PC-9 (cell line): ENCODE data around the gene RFC4. TPM values are rescaled to one million over a fixed set of nuclear protein-coding genes. Genes with fewer than 3 reads are reported as not detected.

Source experiments
- BruUV-seq: library from RNA; stranded (reverse); fragments of 400-500 nt; replicated peaks from 2 replicates; lab custom pipeline; 2021; lab: Mats Ljungman, UMichigan
- CTCF ChIA-PET: fragments of 300-600 bp; sonication (Branson Sonifier 250); formaldehyde crosslinking; loops from one replicate; lab custom pipeline; 2022; ENCODE audit warnings: antibody characterized with exemption; lab: Charles Lee
- POLR2A ChIA-PET: fragments of 300-600 bp; sonication (Branson Sonifier 250); formaldehyde crosslinking; loops from one replicate; lab custom pipeline; 2022; ENCODE audit warnings: antibody characterized with exemption; ENCODE audit not compliant: unreplicated experiment; lab: Charles Lee
- DNase-seq, 2 experiments: peaks; one replicate each; pipeline versions ENCODE4 v3.0.0 to v3.0.0-alpha.2; 2015 to 2022; ENCODE audit warnings: mixed read lengths in 1 of 2
- H2AFZ ChIP-seq: fragments of 200-600 bp; sonication (generic); 2 replicates; pipeline ENCODE4 v1.8.1; 2017; ENCODE audit warnings: antibody characterized with exemption
- H3F3A ChIP-seq: fragments of 200-600 bp; sonication (generic); 2 replicates; pipeline ENCODE4 v1.8.1; 2017; ENCODE audit warnings: antibody characterized with exemption, mild to moderate bottlenecking, low read depth; ENCODE audit not compliant: insufficient read depth
- H3K27ac ChIP-seq: fragments of 200-600 bp; sonication (generic); 2 replicates; pipeline ENCODE4 v1.6.1; 2016; ENCODE audit warnings: mixed run types
- H3K27me3 ChIP-seq: fragments of 200-600 bp; sonication (generic); 2 replicates; pipeline ENCODE4 v1.6.1; 2016; ENCODE audit warnings: low read depth, mixed run types; ENCODE audit not compliant: insufficient read depth
- H3K36me3 ChIP-seq: fragments of 200-600 bp; sonication (generic); 2 replicates; pipeline ENCODE4 v1.6.1; 2016; ENCODE audit warnings: low read depth, mixed run types
- H3K4me1 ChIP-seq: fragments of 200-600 bp; sonication (generic); replicated peaks from 2 replicates; pipeline ENCODE4 v1.6.1; 2016; ENCODE audit warnings: mixed run types; ENCODE audit not compliant: insufficient read depth
- H3K4me2 ChIP-seq: fragments of 200-600 bp; sonication (generic); 2 replicates; pipeline ENCODE4 v1.6.1; 2017; ENCODE audit warnings: mixed run types
- H3K4me3 ChIP-seq: fragments of 200-600 bp; sonication (generic); 2 replicates; pipeline ENCODE4 v1.6.1; 2016; ENCODE audit warnings: mixed run types
- H3K79me2 ChIP-seq: fragments of 200-600 bp; sonication (generic); 2 replicates; pipeline ENCODE4 v1.6.1; 2017; ENCODE audit warnings: low read depth, mixed run types
- H3K9me2 ChIP-seq: fragments of 200-600 bp; sonication (generic); 2 replicates; pipeline ENCODE4 v1.8.1; 2017; ENCODE audit warnings: mild to moderate bottlenecking; ENCODE audit not compliant: insufficient read depth
- H3K9me3 ChIP-seq: fragments of 200-600 bp; sonication (generic); 2 replicates; pipeline ENCODE4 v1.8.1; 2016; ENCODE audit warnings: low read depth; ENCODE audit not compliant: insufficient read depth
- H4K20me1 ChIP-seq: fragments of 200-600 bp; sonication (generic); 2 replicates; pipeline ENCODE4 v1.8.1; 2017; ENCODE audit not compliant: insufficient read depth
- CTCF ChIP-seq: fragments of 200-600 bp; sonication (generic); conservative IDR thresholded peaks from 2 replicates; pipeline ENCODE4 v1.6.1; 2017; ENCODE audit warnings: mixed run types, antibody characterized with exemption, mild to moderate bottlenecking, moderate library complexity
- EZH2 ChIP-seq: fragments of 200-600 bp; sonication (generic); IDR thresholded peaks from 2 replicates; pipeline ENCODE4 v1.8.0; 2017; ENCODE audit warnings: antibody characterized with exemption, low read depth
- intact Hi-C: fragments of 100-400 bp; cut with micrococcal nuclease; formaldehyde crosslinking; loops from one replicate; pipeline ENCODE4 v1.10.0; 2022; ENCODE audit not compliant: unreplicated experiment
- total RNA-seq: library from RNA; stranded (reverse); gene quantifications from 2 replicates; pipeline ENCODE4 v1.2.3, GENCODE V29; 2021

Gene RFC4
- total RNA-seq, 1 experiment from 2014 or later = 94.5 TPM

- intact Hi-C loops = no loop called here
- Histone ChIP-seq H3K4me1 (peaks cover 11% of the 10 kb centered on the region), H2AFZ (no peak overlapping the region), H4K20me1 (peaks cover 2% of the 10 kb centered on the region), H3K4me3 (no peak overlapping the region), H3K27ac (no peak overlapping the region), H3K27me3 (no peaks in the 10 kb centered on the region), H3F3A (peaks cover 15% of the 10 kb centered on the region), H3K9me2 (no peaks in the 10 kb centered on the region), H3K36me3 (peaks cover 7% of the 10 kb centered on the region), H3K79me2 (peaks cover 13% of the 10 kb centered on the region), H3K4me2 (no peak overlapping the region), H3K9me3 (no peaks in the 10 kb centered on the region)
- DNase-seq = no peak
- BruUV-seq = no TSS peak
- CTCF ChIA-PET = no interaction called here
- POLR2A ChIA-PET = no interaction called here
- no peak for TF ChIP-seq EZH2
- TF ChIP-seq CTCF = no peak
Measured at GRCh38 chr3:186779204-186779603, 27.1 kb downstream of the RFC4 start.

- no peak for TF ChIP-seq CTCF
- no peak for TF ChIP-seq EZH2
- DNase-seq = no peak
- Histone ChIP-seq H3K9me2 (no peaks in the 10 kb centered on the region), H4K20me1 (no peaks in the 10 kb centered on the region), H2AFZ (no peak overlapping the region), H3K4me2 (no peak overlapping the region), H3K4me3 (no peak overlapping the region), H3K36me3 (no peaks in the 10 kb centered on the region), H3K27me3 (no peaks in the 10 kb centered on the region), H3K4me1 (no peaks in the 10 kb centered on the region), H3K9me3 (no peaks in the 10 kb centered on the region), H3K27ac (no peak overlapping the region), H3K79me2 (no peaks in the 10 kb centered on the region), H3F3A (peaks cover 5% of the 10 kb centered on the region; the same call in 1 of the 2 replicates)
- no TSS peak for BruUV-seq
- CTCF ChIA-PET = no interaction called here
- POLR2A ChIA-PET = no interaction called here
- intact Hi-C loops = no loop called here
Measured at GRCh38 chr3:186775999-186776398, 30.3 kb downstream of the RFC4 start.

GRCh38 chr3:186772701-186773417 lies 33.4 kb downstream of the RFC4 start:
- H3K4me1 ChIP-seq = no peaks in the 10 kb centered on the region
- POLR2A ChIA-PET = no interaction called here
- H3K9me3 ChIP-seq = no peaks in the 10 kb centered on the region
- no peak for DNase-seq
- no peak overlapping the region for H3K27ac ChIP-seq
- no peaks in the 10 kb centered on the region for H3K79me2 ChIP-seq
- CTCF ChIA-PET = no interaction called here
- no peak for TF ChIP-seq CTCF
- TF ChIP-seq EZH2 = no peak
- BruUV-seq = no TSS peak
- H3K9me2 ChIP-seq = no peaks in the 10 kb centered on the region
- 0 out of 2 replicates have a peak, but pooled peaks cover 5% of the 10 kb centered on the region for H3F3A ChIP-seq
- H3K4me2 ChIP-seq = no peak overlapping the region
- no peaks in the 10 kb centered on the region for H3K36me3 ChIP-seq
- H3K27me3 ChIP-seq = no peaks in the 10 kb centered on the region
- no peak overlapping the region for H3K4me3 ChIP-seq
- no peaks in the 10 kb centered on the region for H4K20me1 ChIP-seq
- no peak overlapping the region for H2AFZ ChIP-seq
- intact Hi-C loops = no loop called here
